Fibroblast of lung (primary cell): ENCODE measurements around the gene DDX54. TPM values are rescaled to one million over a fixed set of nuclear protein-coding genes. Genes with fewer than 3 reads are reported as not detected.

Experiments
- DNase-seq, 2 donors: peaks; one replicate each; pipeline versions ENCODE4 v3.0.0 to v3.0.0-alpha.2; 2010; ENCODE audit warnings: low read depth in 2 of 2
- H2AFZ ChIP-seq: 2 replicates; pipeline ENCODE4 v1.5.1; 2012; ENCODE audit warnings: low read length, control low read depth, inconsistent platforms
- H3K27ac ChIP-seq: 2 replicates; pipeline ENCODE4 v1.5.1; 2011; ENCODE audit warnings: low read length, control low read depth; ENCODE audit not compliant: insufficient read depth
- H3K27me3 ChIP-seq: 2 replicates; pipeline ENCODE4 v1.5.1; 2011; ENCODE audit warnings: mild to moderate bottlenecking, low read length; ENCODE audit not compliant: control insufficient read depth, insufficient read depth
- H3K36me3 ChIP-seq: 2 replicates; pipeline ENCODE4 v1.5.1; 2011; ENCODE audit warnings: low read length; ENCODE audit not compliant: control insufficient read depth, insufficient read depth
- H3K4me1 ChIP-seq: 2 replicates; pipeline ENCODE4 v1.5.1; 2011; ENCODE audit warnings: low read length; ENCODE audit not compliant: control insufficient read depth, insufficient read depth; ENCODE audit errors: extremely low read depth
- H3K4me2 ChIP-seq: 2 replicates; pipeline ENCODE4 v1.5.1; 2011; ENCODE audit warnings: low read length, control low read depth; ENCODE audit not compliant: insufficient read depth; ENCODE audit errors: extremely low read depth
- H3K4me3 ChIP-seq, 4 experiments: fragments of 200-600 bp in 1 of 4; sonication (generic) in 1 of 4; replicated peaks in 1 of 4; 2 replicates each; pipeline ENCODE4 v1.5.1; 2011 to 2016; ENCODE audit warnings: low read length in 4 of 4, low read depth in 3 of 4, mild to moderate bottlenecking in 3 of 4, control low read depth in 2 of 4, inconsistent platforms in 1 of 4, mixed read lengths in 1 of 4; ENCODE audit not compliant: insufficient read depth in 1 of 4; ENCODE audit errors: control extremely low read depth in 1 of 4
- H3K79me2 ChIP-seq: 2 replicates; pipeline ENCODE4 v1.5.1; 2012; ENCODE audit warnings: mild to moderate bottlenecking, low read length, inconsistent platforms; ENCODE audit not compliant: control insufficient read depth, insufficient read depth
- H3K9ac ChIP-seq: 2 replicates; pipeline ENCODE4 v1.5.1; 2011; ENCODE audit warnings: mild to moderate bottlenecking, low read length, control low read depth; ENCODE audit not compliant: insufficient read depth
- H3K9me3 ChIP-seq: 2 replicates; pipeline ENCODE4 v1.5.1; 2012; ENCODE audit warnings: low read depth, low read length; ENCODE audit not compliant: control insufficient read depth, insufficient read depth
- H4K20me1 ChIP-seq: 2 replicates; pipeline ENCODE4 v1.5.1; 2011; ENCODE audit warnings: low read length; ENCODE audit not compliant: control insufficient read depth, insufficient read depth; ENCODE audit errors: extremely low read depth
- EZH2 ChIP-seq: IDR thresholded peaks from 2 replicates; pipeline ENCODE4 v1.5.1; 2012; ENCODE audit warnings: low read length, control low read depth, mild to moderate bottlenecking; ENCODE audit errors: missing control alignments
- polyA plus RNA-seq, 2 donors: library from polyadenylated mRNA; depleted of rRNA in 1 of 2; stranded (reverse) in 1 of 2; unstranded in 1 of 2; fragments of >200 nt; gene quantifications; 2 replicates each; pipeline ENCODE4 v1.2.1, GENCODE V29; 2011 to 2012; ENCODE audit warnings: missing spikeins in 1 of 2
- total RNA-seq: library from RNA; depleted of rRNA; stranded (reverse); fragments of >200 nt; gene quantifications from 2 replicates; pipeline ENCODE4 v1.2.1, GENCODE V29; 2014
- TF ChIP-seq, protein P1 (sequence below), 2 donors: IDR thresholded peaks in 1 of 2; conservative IDR thresholded peaks in 1 of 2; 1 replicate in 1 of 2; 2 replicates in 1 of 2; pipeline ENCODE4 v1.5.1; 2011 to 2012; ENCODE audit warnings: low read length in 2 of 2, control low read depth in 1 of 2, inconsistent platforms in 1 of 2, low read depth in 1 of 2, mild to moderate bottlenecking in 1 of 2

The DDX54 gene
- total and polyA plus RNA-seq, 2 donors (not counting 1 experiment from before 2014, with no cell fraction given), result 20.5 to 23.6 TPM

DNA sequence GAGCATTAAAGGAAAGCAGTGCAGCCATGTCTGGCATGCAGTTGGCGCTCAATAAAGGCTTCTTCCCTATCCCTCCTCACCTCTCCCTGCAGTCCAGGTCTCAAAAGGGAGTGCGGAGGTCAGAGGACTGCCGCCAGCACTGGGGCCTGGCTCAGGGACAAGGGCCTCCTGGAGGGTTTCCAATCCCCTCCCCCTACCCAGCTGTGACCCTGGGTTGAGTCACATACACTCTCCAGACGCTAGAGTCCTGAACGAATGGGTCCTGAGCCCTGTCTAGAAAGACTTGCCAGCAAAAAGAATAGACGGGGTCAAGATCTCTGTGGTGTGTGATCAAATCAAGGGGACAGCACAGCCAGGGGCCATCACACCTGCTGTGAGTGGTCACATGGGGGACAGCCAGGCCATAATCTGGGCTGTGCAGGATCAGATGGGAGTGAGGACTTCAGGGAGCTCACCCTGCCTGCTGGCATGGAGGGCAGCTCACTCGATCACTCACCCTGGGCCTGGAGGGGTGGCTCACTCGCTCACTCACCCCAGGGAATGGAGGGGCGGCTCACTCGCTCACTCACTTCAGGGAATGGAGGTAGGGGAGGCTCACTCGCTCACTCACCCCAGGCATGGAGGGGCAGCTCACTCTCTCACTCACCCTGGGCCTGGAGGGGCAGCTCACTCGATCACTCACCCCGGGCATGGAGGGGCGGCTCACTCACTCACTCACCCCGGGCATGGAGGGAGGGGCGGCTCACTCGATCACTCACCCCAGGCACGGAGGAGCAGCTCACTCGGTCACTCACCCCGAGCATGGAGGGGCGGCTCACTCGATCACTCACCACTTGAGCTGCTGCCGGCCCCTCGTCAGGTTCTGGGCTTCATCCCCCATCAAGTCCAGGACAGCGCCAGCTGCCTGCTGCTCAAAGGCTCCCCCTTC is 22.9 kb downstream of the DDX54 start:
- peaks cover 30% of the 10 kb centered on the region for H3K36me3 ChIP-seq
- TF ChIP-seq EZH2, result no peak
- TF ChIP-seq, protein P1, sequence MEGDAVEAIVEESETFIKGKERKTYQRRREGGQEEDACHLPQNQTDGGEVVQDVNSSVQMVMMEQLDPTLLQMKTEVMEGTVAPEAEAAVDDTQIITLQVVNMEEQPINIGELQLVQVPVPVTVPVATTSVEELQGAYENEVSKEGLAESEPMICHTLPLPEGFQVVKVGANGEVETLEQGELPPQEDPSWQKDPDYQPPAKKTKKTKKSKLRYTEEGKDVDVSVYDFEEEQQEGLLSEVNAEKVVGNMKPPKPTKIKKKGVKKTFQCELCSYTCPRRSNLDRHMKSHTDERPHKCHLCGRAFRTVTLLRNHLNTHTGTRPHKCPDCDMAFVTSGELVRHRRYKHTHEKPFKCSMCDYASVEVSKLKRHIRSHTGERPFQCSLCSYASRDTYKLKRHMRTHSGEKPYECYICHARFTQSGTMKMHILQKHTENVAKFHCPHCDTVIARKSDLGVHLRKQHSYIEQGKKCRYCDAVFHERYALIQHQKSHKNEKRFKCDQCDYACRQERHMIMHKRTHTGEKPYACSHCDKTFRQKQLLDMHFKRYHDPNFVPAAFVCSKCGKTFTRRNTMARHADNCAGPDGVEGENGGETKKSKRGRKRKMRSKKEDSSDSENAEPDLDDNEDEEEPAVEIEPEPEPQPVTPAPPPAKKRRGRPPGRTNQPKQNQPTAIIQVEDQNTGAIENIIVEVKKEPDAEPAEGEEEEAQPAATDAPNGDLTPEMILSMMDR (conservative IDR thresholded peaks at IDR 0.05 in 1 of 2, IDR thresholded peaks at IDR 0.05 in 1 of 2; ENCODE audit: low read depth in 1 of 2, low read length in 2 of 2), result no peak
- peak; percentile 57 to 61 for DNase-seq

DNA sequence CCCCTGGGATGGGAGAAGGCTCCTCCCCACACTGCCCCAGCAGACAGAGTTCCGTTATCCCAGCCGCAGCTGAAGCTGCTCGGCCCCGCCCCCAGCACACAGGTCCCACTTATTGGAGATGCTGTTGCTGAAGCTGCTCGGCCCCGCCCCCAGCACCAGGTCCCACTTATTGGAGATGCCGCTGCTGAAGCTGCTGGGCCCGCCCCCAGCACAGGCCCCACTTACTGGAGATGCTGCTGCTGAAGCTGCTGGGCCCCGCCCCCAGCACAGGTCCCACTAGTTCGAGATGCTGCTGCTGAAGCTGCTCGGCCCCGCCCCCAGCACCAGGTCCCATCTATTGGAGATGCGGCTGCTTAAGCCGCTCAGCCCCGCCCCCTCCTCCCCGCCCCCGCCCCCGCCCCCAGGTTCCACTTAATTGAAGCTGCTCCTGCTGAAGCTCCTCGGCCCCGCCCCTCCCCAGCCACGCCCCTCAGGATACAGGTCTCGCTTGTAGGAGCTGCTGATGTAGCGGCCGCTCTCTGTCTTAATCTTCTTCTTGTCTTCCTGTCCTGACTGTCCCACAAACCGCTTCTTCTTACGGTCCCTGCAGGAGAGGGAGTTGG is 23.8 kb downstream of the DDX54 start:
- no peak for TF ChIP-seq EZH2
- TF ChIP-seq, protein P1 (conservative IDR thresholded peaks at IDR 0.05 in 1 of 2, IDR thresholded peaks at IDR 0.05 in 1 of 2; ENCODE audit: low read depth in 1 of 2, low read length in 2 of 2), result no peak
- no peaks in the 10 kb centered on the region for H3K79me2 ChIP-seq
- no peak overlapping the region for H3K9ac ChIP-seq
- no peak overlapping the region for H3K4me2 ChIP-seq
- no peak overlapping the region for H3K4me3 ChIP-seq
- no peaks in the 10 kb centered on the region for H3K9me3 ChIP-seq
- H3K36me3 ChIP-seq, result peaks cover 30% of the 10 kb centered on the region
- H4K20me1 ChIP-seq, result no peaks in the 10 kb centered on the region
- H3K27me3 ChIP-seq, result no peaks in the 10 kb centered on the region
- no peak overlapping the region for H2AFZ ChIP-seq
- peaks cover 3% of the 10 kb centered on the region for H3K4me1 ChIP-seq
- no peak overlapping the region for H3K27ac ChIP-seq
- DNase-seq, result peak in 1 of 2 donors; percentile 52

More for the DNA sequence above, 22.9 kb downstream of the DDX54 start:
- no peaks in the 10 kb centered on the region for H4K20me1 ChIP-seq
- H3K9me3 ChIP-seq, result no peaks in the 10 kb centered on the region
- no peaks in the 10 kb centered on the region for H3K79me2 ChIP-seq
- no peak overlapping the region for H3K4me3 ChIP-seq
- no peak overlapping the region for H3K27ac ChIP-seq
- no peak overlapping the region for H3K4me2 ChIP-seq
- H3K9ac ChIP-seq, result no peak overlapping the region
- no peak overlapping the region for H2AFZ ChIP-seq
- no peaks in the 10 kb centered on the region for H3K27me3 ChIP-seq
- H3K4me1 ChIP-seq, result peaks cover 3% of the 10 kb centered on the region

DNA sequence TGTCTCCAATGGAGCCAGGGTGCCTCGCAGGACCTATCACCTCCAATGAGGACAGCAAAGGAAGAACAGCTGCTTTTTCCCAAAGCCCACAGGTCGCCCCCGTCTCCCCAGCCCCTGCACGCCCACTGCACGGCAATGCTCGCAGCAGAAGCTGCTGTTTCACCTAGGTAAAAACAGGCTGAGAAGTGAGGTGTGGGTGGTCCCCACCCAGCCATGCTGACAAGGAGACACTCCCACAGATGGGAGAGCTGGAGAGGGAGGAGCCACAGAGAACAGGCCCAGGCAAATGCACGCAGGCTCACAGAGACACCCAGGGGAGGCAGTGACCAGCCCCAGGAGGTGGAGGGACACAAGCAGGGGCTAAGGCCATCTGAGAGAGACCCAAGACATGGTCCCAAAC is 25.3 kb downstream of the DDX54 start:
- Histone ChIP-seq H3K9ac (no peak overlapping the region), H3K4me2 (no peak overlapping the region), H3K79me2 (no peaks in the 10 kb centered on the region), H3K36me3 (peaks cover 18% of the 10 kb centered on the region), H3K9me3 (no peaks in the 10 kb centered on the region), H2AFZ (no peak overlapping the region), H3K27ac (no peak overlapping the region), H3K4me3 (no peak overlapping the region), H4K20me1 (no peaks in the 10 kb centered on the region), H3K27me3 (peaks cover 5% of the 10 kb centered on the region), H3K4me1 (peaks cover 3% of the 10 kb centered on the region)
- DNase-seq, result no peak
- no peak for TF ChIP-seq EZH2
- TF ChIP-seq, protein P1 (conservative IDR thresholded peaks at IDR 0.05 in 1 of 2, IDR thresholded peaks at IDR 0.05 in 1 of 2; ENCODE audit: low read depth in 1 of 2, low read length in 2 of 2), result no peak
